H1 (cell line): ENCODE data around the gene LIPG. TPM values are rescaled to one million over a fixed set of nuclear protein-coding genes. Genes with fewer than 3 reads are reported as not detected.

Experiments
- CTCF ChIA-PET: fragments of 300-600 bp; sonication (Branson Sonifier 250); formaldehyde crosslinking; loops from one replicate; lab custom pipeline; 2021; ENCODE audit not compliant: partially characterized antibody; lab: Charles Lee
- POLR2A ChIA-PET: fragments of 300-600 bp; sonication (Branson Sonifier 250); formaldehyde crosslinking; loops from one replicate; lab custom pipeline; 2021; ENCODE audit warnings: inconsistent platforms; ENCODE audit not compliant: partially characterized antibody; lab: Charles Lee
- DNase-seq, 2 experiments: peaks; one replicate each; pipeline versions ENCODE4 v3.0.0 to v3.0.0-alpha.2; 2010 to 2022; ENCODE audit warnings: low spot score in 2 of 2, low read depth in 1 of 2, mixed read lengths in 1 of 2
- FAIRE-seq: peaks from 2 replicates; lab custom pipeline; 2011; peaks lifted over from hg19 to GRCh38; lab: Jason Lieb, UNC
- H2AFZ ChIP-seq: 2 replicates; pipeline ENCODE4 v1.8.1; 2012; ENCODE audit warnings: low read length, inconsistent platforms
- H2AK5ac ChIP-seq: 2 replicates; pipeline ENCODE4 v1.6.1; 2013; ENCODE audit warnings: low read depth, low read length
- H2BK120ac ChIP-seq: replicated peaks from 2 replicates; pipeline ENCODE3; 2013; ENCODE audit warnings: low read depth, low read length, inconsistent platforms
- H2BK12ac ChIP-seq: 2 replicates; pipeline ENCODE4 v1.6.1; 2013; ENCODE audit warnings: low read depth, low read length
- H2BK15ac ChIP-seq: 2 replicates; pipeline ENCODE4 v1.6.1; 2013; ENCODE audit warnings: low read length
- H2BK20ac ChIP-seq: 2 replicates; pipeline ENCODE4 v1.6.1; 2013; ENCODE audit warnings: low read length
- H2BK5ac ChIP-seq: 2 replicates; pipeline ENCODE4 v1.6.1; 2013; ENCODE audit warnings: low read depth, low read length
- H3K14ac ChIP-seq: 2 replicates; pipeline ENCODE4 v1.6.1; 2013; ENCODE audit warnings: inconsistent platforms; ENCODE audit not compliant: insufficient read length
- H3K18ac ChIP-seq: 2 replicates; pipeline ENCODE4 v1.6.1; 2013; ENCODE audit warnings: low read length; ENCODE audit errors: extremely low read depth
- H3K23ac ChIP-seq: 2 replicates; pipeline ENCODE4 v1.6.1; 2013; ENCODE audit warnings: inconsistent platforms; ENCODE audit not compliant: insufficient read length
- H3K23me2 ChIP-seq: 2 replicates; pipeline ENCODE4 v1.6.1; 2013; ENCODE audit warnings: low read depth, low read length
- H3K27ac ChIP-seq: 2 replicates; pipeline ENCODE4 v1.6.1; 2011; ENCODE audit warnings: low read depth, low read length, inconsistent platforms
- H3K27me3 ChIP-seq, 4 experiments: replicated peaks in 1 of 4; 1 replicate in 1 of 4; 2 replicates in 3 of 4; pipeline versions ENCODE4 v1.6.1 to v1.8.1; 2011 to 2013; ENCODE audit warnings: low read length in 3 of 4, mild to moderate bottlenecking in 3 of 4, inconsistent platforms in 2 of 4, mixed read lengths in 2 of 4, moderate library complexity in 1 of 4; ENCODE audit not compliant: control insufficient read depth in 3 of 4, insufficient read depth in 3 of 4; ENCODE audit errors: extremely low read depth in 1 of 4
- H3K36me3 ChIP-seq, 4 experiments: 2 replicates each; pipeline versions ENCODE4 v1.6.1 to v1.8.1; 2011 to 2013; ENCODE audit warnings: mild to moderate bottlenecking in 4 of 4, low read length in 3 of 4, moderate library complexity in 2 of 4, control low read depth in 1 of 4, inconsistent platforms in 1 of 4; ENCODE audit not compliant: insufficient read depth in 4 of 4, control insufficient read depth in 2 of 4
- H3K4ac ChIP-seq: replicated peaks from 2 replicates; pipeline ENCODE3; 2013; ENCODE audit warnings: low read length, low read depth, mixed read lengths, inconsistent platforms; ENCODE audit not compliant: insufficient read length
- H3K4me1 ChIP-seq, 4 experiments: replicated peaks in 1 of 4; 1 replicate in 1 of 4; 2 replicates in 3 of 4; pipeline versions ENCODE4 v1.6.1 to v1.8.1; 2011 to 2013; ENCODE audit warnings: low read length in 3 of 4, inconsistent platforms in 2 of 4, mixed read lengths in 1 of 4; ENCODE audit not compliant: insufficient read depth in 4 of 4, control insufficient read depth in 3 of 4
- H3K4me2 ChIP-seq, 2 experiments: 2 replicates each; pipeline versions ENCODE4 v1.6.1 to v1.8.1; 2011 to 2013; ENCODE audit warnings: low read depth in 2 of 2, low read length in 2 of 2, control low read depth in 1 of 2, inconsistent platforms in 1 of 2, mild to moderate bottlenecking in 1 of 2; ENCODE audit not compliant: insufficient read depth in 1 of 2
- H3K4me3 ChIP-seq, 4 experiments: fragments of 200-600, 300-600 bp in 1 of 4; sonication (generic), shearing (Covaris generic), sonication (Bioruptor Twin) in 1 of 4; 2 replicates each; pipeline versions ENCODE4 v1.5.1 to v1.8.1; 2011 to 2016; ENCODE audit warnings: low read length in 4 of 4, low read depth in 3 of 4, control low read depth in 2 of 4, inconsistent platforms in 2 of 4, mild to moderate bottlenecking in 2 of 4, mixed read lengths in 1 of 4, moderate library complexity in 1 of 4; ENCODE audit not compliant: insufficient read depth in 2 of 4; ENCODE audit errors: extremely low read depth in 1 of 4
- H3K56ac ChIP-seq: replicated peaks from 2 replicates; pipeline ENCODE3; 2013; ENCODE audit warnings: low read depth, mild to moderate bottlenecking, mixed read lengths, low read length, inconsistent platforms; ENCODE audit not compliant: insufficient read length
- H3K79me1 ChIP-seq: 2 replicates; pipeline ENCODE4 v1.6.1; 2013; ENCODE audit warnings: low read depth, low read length, control low read depth
- H3K79me2 ChIP-seq, 2 experiments: 2 replicates each; pipeline versions ENCODE4 v1.6.1 to v1.8.1; 2012 to 2013; ENCODE audit warnings: low read length in 2 of 2, mild to moderate bottlenecking in 2 of 2, inconsistent platforms in 1 of 2; ENCODE audit not compliant: insufficient read depth in 2 of 2, control insufficient read depth in 1 of 2
- H3K9ac ChIP-seq, 4 experiments: replicated peaks in 1 of 4; 1 replicate in 1 of 4; 2 replicates in 3 of 4; pipeline versions ENCODE4 v1.6.1 to v1.8.1; 2011 to 2013; ENCODE audit warnings: low read depth in 3 of 4, low read length in 3 of 4, control low read depth in 2 of 4, mild to moderate bottlenecking in 2 of 4, moderate library complexity in 2 of 4, inconsistent platforms in 1 of 4; ENCODE audit errors: extremely low read depth in 1 of 4
- H3K9me3 ChIP-seq, 2 experiments: 2 replicates each; pipeline versions ENCODE4 v1.6.1 to v1.8.1; 2012 to 2013; ENCODE audit warnings: mild to moderate bottlenecking in 2 of 2, moderate library complexity in 2 of 2, control low read depth in 1 of 2, inconsistent platforms in 1 of 2, low read depth in 1 of 2, low read length in 1 of 2, mixed read lengths in 1 of 2; ENCODE audit not compliant: insufficient read depth in 2 of 2
- H4K20me1 ChIP-seq, 2 experiments: replicated peaks in 1 of 2; 2 replicates each; pipeline versions ENCODE3 to v1.8.1; 2011 to 2013; ENCODE audit warnings: inconsistent platforms in 2 of 2, low read length in 2 of 2, mild to moderate bottlenecking in 1 of 2; ENCODE audit not compliant: insufficient read depth in 2 of 2, control insufficient read depth in 1 of 2
- H4K5ac ChIP-seq: 2 replicates; pipeline ENCODE4 v1.6.1; 2013; ENCODE audit warnings: low read length, low read depth, mixed read lengths, inconsistent platforms; ENCODE audit not compliant: insufficient read length
- H4K8ac ChIP-seq: 2 replicates; pipeline ENCODE4 v1.8.0; 2013; ENCODE audit warnings: mild to moderate bottlenecking, moderate library complexity, low read length, inconsistent platforms; ENCODE audit not compliant: insufficient read depth; ENCODE audit errors: extremely low read depth
- H4K91ac ChIP-seq: replicated peaks from 2 replicates; pipeline ENCODE3; 2013; ENCODE audit warnings: low read length, mixed read lengths, inconsistent platforms; ENCODE audit not compliant: insufficient read length
- ASH2L ChIP-seq: fragments of 200-600, 300-600 bp; sonication (generic); IDR thresholded peaks from one replicate; pipeline ENCODE4 v1.7.1; 2017; ENCODE audit warnings: low read length
- CREB1 ChIP-seq: IDR thresholded peaks from 2 replicates; pipeline ENCODE4 v1.6.1; 2012; ENCODE audit warnings: inconsistent platforms
- EGR1 ChIP-seq: IDR thresholded peaks from 2 replicates; pipeline ENCODE4 v1.6.1; 2011; ENCODE audit warnings: low read depth, low read length, borderline replicate concordance
- GTF2F1 ChIP-seq: IDR thresholded peaks from 2 replicates; pipeline ENCODE4 v1.6.1; 2012; ENCODE audit warnings: low read depth, low read length, improper control_type of control experiment, borderline replicate concordance
- MAFK ChIP-seq: IDR thresholded peaks from 2 replicates; pipeline ENCODE4 v1.6.1; 2012; ENCODE audit warnings: low read depth, mild to moderate bottlenecking, improper control_type of control experiment, low read length
- RAD21 ChIP-seq, 2 experiments: IDR thresholded peaks in 1 of 2; conservative IDR thresholded peaks in 1 of 2; 2 replicates each; pipeline ENCODE4 v1.6.1; 2011; ENCODE audit warnings: low read depth in 2 of 2, low read length in 2 of 2, improper control_type of control experiment in 1 of 2, inconsistent platforms in 1 of 2, mild to moderate bottlenecking in 1 of 2, moderate library complexity in 1 of 2
- SIN3A ChIP-seq, 2 experiments: IDR thresholded peaks in 1 of 2; conservative IDR thresholded peaks in 1 of 2; 2 replicates each; pipeline ENCODE4 v1.6.1; 2011 to 2012; ENCODE audit warnings: low read length in 2 of 2, improper control_type of control experiment in 1 of 2, low read depth in 1 of 2, mild to moderate bottlenecking in 1 of 2
- SIRT6 ChIP-seq: IDR thresholded peaks from one replicate; pipeline ENCODE4 v1.7.1; 2012; ENCODE audit warnings: low read length, inconsistent platforms
- SP1 ChIP-seq: IDR thresholded peaks from 2 replicates; pipeline ENCODE4 v1.6.1; 2011; ENCODE audit warnings: low read depth, low read length
- TBP ChIP-seq: IDR thresholded peaks from 2 replicates; pipeline ENCODE4 v1.6.1; 2011; ENCODE audit warnings: low read depth, low read length, improper control_type of control experiment
- TCF12 ChIP-seq: IDR thresholded peaks from 2 replicates; pipeline ENCODE4 v1.6.1; 2011; ENCODE audit warnings: low read depth, mild to moderate bottlenecking, low read length
- WGBS, 2 experiments: shearing (Covaris generic) in 1 of 2; methylation state at CpG; one replicate each; pipeline versions ENCODE4 v1.1.6 to v1.1.7; 2013 to 2015; ENCODE audit warnings: low lambda C conversion rate in 2 of 2, mixed read lengths in 2 of 2, inconsistent platforms in 1 of 2, low coverage in 1 of 2, missing lambda C conversion rate in 1 of 2; ENCODE audit not compliant: insufficient replicate concordance in 2 of 2, insufficient coverage in 1 of 2, insufficient read length in 1 of 2; ENCODE audit errors: extremely low coverage in 1 of 2, missing lambda C conversion rate in 1 of 2; 5-methylcytosine and 5-hydroxymethylcytosine counted together
- polyA plus RNA-seq, 7 experiments: library from polyadenylated mRNA; depleted of rRNA in 3 of 7; stranded (reverse) in 5 of 7; unstranded in 2 of 7; fragments of >200 nt in 5 of 7; fragments of 200-250 nt in 2 of 7; gene quantifications; 1 replicate in 5 of 7; 2 replicates in 1 of 7; 4 replicates in 1 of 7; pipeline versions ENCODE4 v1.2.1 to v1.2.3, GENCODE V29; 2011 to 2013; ENCODE audit warnings: missing spikeins in 2 of 7, mixed read lengths in 2 of 7
- total RNA-seq: library from RNA; stranded (reverse); fragmentation: NEBNext Ultra II Directional; extraction: Animal tissue kit (Norgen Biotek cat#: 25700); gene quantifications from 2 replicates; pipeline ENCODE4 v1.2.1, GENCODE V29; 2021
- TF ChIP-seq, protein P1 (sequence below): IDR thresholded peaks from 2 replicates; pipeline ENCODE4 v1.6.1; 2011; ENCODE audit warnings: low read length, improper control_type of control experiment
- TF ChIP-seq, protein P2 (sequence below): IDR thresholded peaks from 2 replicates; pipeline ENCODE4 v1.6.1; 2012; ENCODE audit warnings: inconsistent platforms

LIPG gene
- total and polyA plus RNA-seq, 2 of the 8 experiments (the other 6 are each of a cell fraction or from before 2014, with no cell fraction given) = 9.2 to 9.8 TPM

DNA sequence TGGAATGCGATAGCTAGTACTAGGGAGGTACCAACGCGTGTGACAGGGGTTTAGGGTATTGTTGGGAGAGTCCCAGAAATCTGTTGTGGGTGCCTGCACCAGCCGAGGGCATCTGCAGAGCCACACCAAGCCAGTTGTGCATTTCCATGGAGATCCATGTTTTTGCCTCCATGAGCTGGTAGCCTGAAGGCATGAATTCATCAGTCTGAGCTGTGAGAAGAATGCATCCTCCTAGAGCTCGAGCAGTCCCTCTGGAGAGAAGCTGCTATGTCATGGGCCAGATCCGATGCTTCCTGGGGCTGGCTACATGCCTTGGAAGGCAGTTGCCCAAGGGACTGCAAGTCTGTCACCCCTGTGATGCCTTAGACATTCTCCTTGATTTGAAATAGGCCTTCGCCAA lies 57.9 kb downstream of the LIPG start:
- no peaks in the 10 kb centered on the region for H3K36me3 ChIP-seq
- no peak overlapping the region for H2BK12ac ChIP-seq
- no peak overlapping the region for H2BK5ac ChIP-seq
- 90% methylated on average over 7 of the region's 7 CpGs; no CpG with 5 or more reads in 1 of the 2 experiments for WGBS, 2 experiments
- H2BK120ac ChIP-seq = no peak overlapping the region
- H3K9ac ChIP-seq = no peak overlapping the region
- no peak overlapping the region for H4K8ac ChIP-seq
- no peaks in the 10 kb centered on the region for H3K79me2 ChIP-seq
- H3K9me3 ChIP-seq = no peaks in the 10 kb centered on the region
- no peak overlapping the region for H4K5ac ChIP-seq
- POLR2A ChIA-PET = interaction anchor here (0.6 kb wide), 1 partner anchor 13 kb away, joined by 3 read pairs; no protein-coding TSS in a partner anchor
- no peak overlapping the region; a peak in 1 of 8 replicates for H3K4me3 ChIP-seq
- no peak overlapping the region for H3K4ac ChIP-seq
- no peak overlapping the region for H4K91ac ChIP-seq
- no peaks in the 10 kb centered on the region for H3K23me2 ChIP-seq
- FAIRE-seq (no peak), DNase-seq (no peak)
- H3K23ac ChIP-seq = no peak overlapping the region
- H4K20me1 ChIP-seq = no peaks in the 10 kb centered on the region
- CTCF ChIA-PET = interaction anchor here (9.3 kb wide), 1 partner anchor 8 kb away, joined by 53 read pairs; no protein-coding TSS in a partner anchor
- peaks cover 0 to 2% (median 0%) of the 10 kb centered on the region in 4 experiments; a peak in 2 of 7 replicates for H3K27me3 ChIP-seq
- no peaks in the 10 kb centered on the region for H3K79me1 ChIP-seq
- no peak overlapping the region for H3K56ac ChIP-seq
- H3K14ac ChIP-seq = no peak overlapping the region
- no peak overlapping the region for H3K18ac ChIP-seq
- H3K27ac ChIP-seq = no peak overlapping the region
- no peak overlapping the region for H2AK5ac ChIP-seq
- H2AFZ ChIP-seq = no peak overlapping the region
- H3K4me1 ChIP-seq = no peaks in the 10 kb centered on the region; a peak in 1 of 7 replicates
- no peak overlapping the region for H2BK15ac ChIP-seq
- no peak overlapping the region for H2BK20ac ChIP-seq
- H3K4me2 ChIP-seq = no peak overlapping the region
- TF ChIP-seq, protein P1, sequence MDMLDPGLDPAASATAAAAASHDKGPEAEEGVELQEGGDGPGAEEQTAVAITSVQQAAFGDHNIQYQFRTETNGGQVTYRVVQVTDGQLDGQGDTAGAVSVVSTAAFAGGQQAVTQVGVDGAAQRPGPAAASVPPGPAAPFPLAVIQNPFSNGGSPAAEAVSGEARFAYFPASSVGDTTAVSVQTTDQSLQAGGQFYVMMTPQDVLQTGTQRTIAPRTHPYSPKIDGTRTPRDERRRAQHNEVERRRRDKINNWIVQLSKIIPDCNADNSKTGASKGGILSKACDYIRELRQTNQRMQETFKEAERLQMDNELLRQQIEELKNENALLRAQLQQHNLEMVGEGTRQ = no peak
- no peak for TF ChIP-seq EGR1
- TF ChIP-seq ASH2L = no peak
- TF ChIP-seq CREB1 = no peak
- no peak for TF ChIP-seq SIRT6
- TF ChIP-seq RAD21 (IDR thresholded peaks at IDR 0.05 in 1 of 2, conservative IDR thresholded peaks at IDR 0.05 in 1 of 2; ENCODE audit: low read depth in 2 of 2, low read length in 2 of 2) = no peak
- no peak for TF ChIP-seq TBP
- no peak for TF ChIP-seq SP1
- TF ChIP-seq, protein P2, sequence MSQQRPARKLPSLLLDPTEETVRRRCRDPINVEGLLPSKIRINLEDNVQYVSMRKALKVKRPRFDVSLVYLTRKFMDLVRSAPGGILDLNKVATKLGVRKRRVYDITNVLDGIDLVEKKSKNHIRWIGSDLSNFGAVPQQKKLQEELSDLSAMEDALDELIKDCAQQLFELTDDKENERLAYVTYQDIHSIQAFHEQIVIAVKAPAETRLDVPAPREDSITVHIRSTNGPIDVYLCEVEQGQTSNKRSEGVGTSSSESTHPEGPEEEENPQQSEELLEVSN = no peak
- no peak for TF ChIP-seq TCF12
- no peak for TF ChIP-seq SIN3A (conservative IDR thresholded peaks at IDR 0.05 in 1 of 2, IDR thresholded peaks at IDR 0.05 in 1 of 2; ENCODE audit: low read depth in 1 of 2, low read length in 2 of 2)
- TF ChIP-seq GTF2F1 = no peak
- no peak for TF ChIP-seq MAFK
